Dermis microvascular lymphatic vessel endothelial cell (primary cell): ENCODE results near the gene SLC50A1. TPM values are rescaled to one million over a fixed set of nuclear protein-coding genes. Genes with fewer than 3 reads are reported as not detected.
A peak's percentile ranks its signal among the peaks of the same experiment; 100 is the strongest.

Experiments used
- DNase-seq, 2 donors: peaks; one replicate each; pipeline versions ENCODE4 v3.0.0 to v3.0.0-alpha.2; 2010; ENCODE audit warnings: low read depth in 2 of 2
- total RNA-seq: library from RNA; depleted of rRNA; stranded (reverse); fragments of >200 nt; gene quantifications from 2 replicates; pipeline ENCODE4 v1.2.1, GENCODE V29; 2014

The SLC50A1 gene
- total RNA-seq, 1 donor from 2014 or later, result 48.5 TPM

- no peak for DNase-seq
Observed at GRCh38 chr1:155170101-155170785, 34.6 kb downstream of the SLC50A1 start.

- DNase-seq, result no peak
Observed at GRCh38 chr1:155170806-155171205, 35.2 kb downstream of the SLC50A1 start.

- no peak for DNase-seq
Observed at GRCh38 chr1:155171836-155172731, 36.4 kb downstream of the SLC50A1 start.

- DNase-seq, result peak; percentile 90 to 96
Observed at GRCh38 chr1:155172732-155173477, 37.3 kb downstream of the SLC50A1 start, which contains the start of gene KRTCAP2. KRTCAP2 (minus strand) TSS chr1:155173304; CDS start chr1:155173224, 80 bp downstream.

GRCh38 chr1:155173478-155174323 lies 38.0 kb downstream of the SLC50A1 start, which contains the start of gene TRIM46:
TRIM46 (plus strand) TSS chr1:155173849; CDS start chr1:155173967, 118 bp downstream.
- peak in 1 of 2 donors; percentile 41 for DNase-seq

- DNase-seq, result peak in 1 of 2 donors; percentile 21
Observed at GRCh38 chr1:155174324-155175280, 39.0 kb downstream of the SLC50A1 start.

GRCh38 chr1:155175281-155175926 lies 39.8 kb downstream of the SLC50A1 start:
- no peak for DNase-seq

- DNase-seq, result no peak
Observed at GRCh38 chr1:155175927-155176371, 40.3 kb downstream of the SLC50A1 start.

- peak; percentile 34 to 67 for DNase-seq
Observed at GRCh38 chr1:155176544-155177071, 41.0 kb downstream of the SLC50A1 start.

GRCh38 chr1:155177192-155177917 lies 41.7 kb downstream of the SLC50A1 start:
- no peak for DNase-seq

- no peak for DNase-seq
Observed at GRCh38 chr1:155177918-155178281, 42.2 kb downstream of the SLC50A1 start.

- DNase-seq, result no peak
Observed at GRCh38 chr1:155178441-155179111, 42.9 kb downstream of the SLC50A1 start.

GRCh38 chr1:155179112-155180031 lies 43.7 kb downstream of the SLC50A1 start:
- DNase-seq, result no peak

- no peak for DNase-seq
Observed at GRCh38 chr1:155181371-155182051, 45.9 kb downstream of the SLC50A1 start.

GRCh38 chr1:155182052-155182550 lies 46.4 kb downstream of the SLC50A1 start:
- DNase-seq, result no peak
